ENCODE measurements around the gene IFI16.
A peak's percentile ranks its signal among the peaks of the same experiment; 100 is the strongest.

The IFI16 gene

DNA sequence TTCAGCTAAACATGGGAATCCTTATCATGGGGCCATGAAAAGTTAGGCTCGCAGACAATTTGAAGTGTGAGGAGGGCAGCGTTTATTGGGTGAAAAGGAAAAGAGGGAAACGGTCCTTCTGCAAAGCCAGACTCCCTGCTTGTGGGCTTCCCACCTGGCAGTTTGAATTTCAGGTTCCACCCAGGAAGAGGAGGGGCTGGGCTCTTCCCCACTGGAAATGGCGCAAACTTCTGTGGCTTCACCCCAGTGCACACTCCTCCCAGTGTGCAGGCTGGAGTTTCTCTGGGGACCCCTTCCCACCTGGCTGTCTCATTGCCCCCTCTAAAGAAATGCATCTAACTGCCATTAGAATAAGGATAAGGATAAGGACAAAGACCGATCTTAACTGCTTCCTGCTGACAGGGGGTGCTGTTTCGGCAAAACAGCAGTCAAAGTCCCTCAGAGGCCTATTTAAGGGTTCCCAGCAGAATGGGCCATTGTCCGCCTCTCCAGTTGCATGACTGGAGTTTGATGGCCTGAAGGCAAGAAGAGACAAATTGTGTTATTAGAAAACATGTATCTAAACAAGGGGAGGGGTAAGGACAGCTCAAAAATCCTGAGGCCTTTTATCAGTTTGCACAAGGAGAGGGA is 46.5 kb downstream of the IFI16 start:
- DNase-seq, result no peak

DNA sequence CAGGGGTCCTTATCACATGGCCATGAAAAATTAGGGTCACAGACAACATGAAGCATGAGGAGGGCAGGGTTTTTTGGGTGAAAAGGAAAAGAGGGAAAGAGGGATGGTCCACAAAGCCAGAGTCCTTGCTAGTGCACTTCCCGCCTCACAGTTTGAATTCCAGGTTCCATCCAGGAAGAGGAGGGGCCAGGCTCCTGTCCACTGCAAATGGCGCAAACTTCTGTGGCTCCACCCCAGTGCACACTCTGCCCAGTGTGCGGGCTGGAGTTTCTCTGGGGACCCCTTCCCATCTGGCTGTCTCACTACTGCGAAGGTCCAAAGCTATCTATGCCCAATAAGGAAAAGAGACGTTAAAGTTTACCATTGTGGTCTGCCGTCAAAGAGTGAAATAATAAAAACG is 49.0 kb downstream of the IFI16 start:
- H3K9ac ChIP-seq (ENCODE audit: low read depth, low read length), result no peak overlapping the region
- DNase-seq (no peak), ATAC-seq (ENCODE audit: insufficient read depth, low read depth) (no peak)
- TF ChIP-seq EZH2 (IDR thresholded peaks at IDR 0.05; ENCODE audit: borderline replicate concordance, low read depth, low read length, severe bottlenecking), result no peak
- no peak for TF ChIP-seq CTCF (IDR thresholded peaks at IDR 0.05; ENCODE audit: borderline replicate concordance, extremely low read depth, low read length, poor library complexity, severe bottlenecking)
- H3K4me3 ChIP-seq (ENCODE audit: low read depth in 1 of 2, low read length in 2 of 2), result no peak overlapping the region
- H4K20me1 ChIP-seq (ENCODE audit: insufficient read depth, low read length), result peaks cover 6% of the 10 kb centered on the region; the same call in 1 of the 2 replicates
- no peaks in the 10 kb centered on the region for H3K9me3 ChIP-seq (ENCODE audit: insufficient read depth, low read length, severe bottlenecking)
- H3K27me3 ChIP-seq (ENCODE audit: insufficient read depth, low read length, poor library complexity), result no peaks in the 10 kb centered on the region
- no peak overlapping the region for H3K4me2 ChIP-seq (ENCODE audit: insufficient read depth, low read length)
- peaks cover 26% of the 10 kb centered on the region for H3K36me3 ChIP-seq (ENCODE audit: insufficient read depth, low read length)
- no peak overlapping the region for H3K27ac ChIP-seq (ENCODE audit: low read length)
- no peaks in the 10 kb centered on the region for H3K4me1 ChIP-seq (ENCODE audit: insufficient read depth, low read length)
- H3K79me2 ChIP-seq (ENCODE audit: insufficient read depth, low read length), result no peaks in the 10 kb centered on the region
- no peak overlapping the region for H2AFZ ChIP-seq (ENCODE audit: low read depth, low read length)

More for the DNA sequence above, 46.5 kb downstream of the IFI16 start:
- Histone ChIP-seq H3K4me2 (ENCODE audit: insufficient read depth, low read length) (no peak overlapping the region), H3K36me3 (ENCODE audit: insufficient read depth, low read length) (peaks cover 52% of the 10 kb centered on the region), H4K20me1 (ENCODE audit: insufficient read depth, low read length) (peaks cover 6% of the 10 kb centered on the region; the same call in 1 of the 2 replicates), H3K27ac (ENCODE audit: low read length) (no peak overlapping the region), H2AFZ (ENCODE audit: low read depth, low read length) (no peak overlapping the region), H3K9ac (ENCODE audit: low read depth, low read length) (no peak overlapping the region), H3K27me3 (ENCODE audit: insufficient read depth, low read length, poor library complexity) (no peaks in the 10 kb centered on the region), H3K4me1 (ENCODE audit: insufficient read depth, low read length) (no peaks in the 10 kb centered on the region), H3K4me3 (ENCODE audit: low read depth in 1 of 2, low read length in 2 of 2) (no peak overlapping the region), H3K9me3 (ENCODE audit: insufficient read depth, low read length, severe bottlenecking) (no peaks in the 10 kb centered on the region), H3K79me2 (ENCODE audit: insufficient read depth, low read length) (no peaks in the 10 kb centered on the region)
- TF ChIP-seq CTCF (IDR thresholded peaks at IDR 0.05; ENCODE audit: borderline replicate concordance, extremely low read depth, low read length, poor library complexity, severe bottlenecking), result peak; percentile 53
- no peak for TF ChIP-seq EZH2 (IDR thresholded peaks at IDR 0.05; ENCODE audit: borderline replicate concordance, low read depth, low read length, severe bottlenecking)
- ATAC-seq (ENCODE audit: insufficient read depth, low read depth), result peak; percentile 13; the same call in 2 of the 3 replicates

GRCh38 chr1:159065106-159065505 is 55.4 kb downstream of the IFI16 start:
- Histone ChIP-seq H3K36me3 (ENCODE audit: insufficient read depth, low read length) (no peaks in the 10 kb centered on the region), H3K27me3 (ENCODE audit: insufficient read depth, low read length, poor library complexity) (no peaks in the 10 kb centered on the region), H3K4me1 (ENCODE audit: insufficient read depth, low read length) (peaks cover 8% of the 10 kb centered on the region), H3K27ac (ENCODE audit: low read length) (no peak overlapping the region), H3K79me2 (ENCODE audit: insufficient read depth, low read length) (no peaks in the 10 kb centered on the region), H3K9ac (ENCODE audit: low read depth, low read length) (no peak overlapping the region), H3K9me3 (ENCODE audit: insufficient read depth, low read length, severe bottlenecking) (no peaks in the 10 kb centered on the region), H4K20me1 (ENCODE audit: insufficient read depth, low read length) (no peaks in the 10 kb centered on the region), H3K4me2 (ENCODE audit: insufficient read depth, low read length) (no peak overlapping the region), H2AFZ (ENCODE audit: low read depth, low read length) (no peak overlapping the region), H3K4me3 (ENCODE audit: low read depth in 1 of 2, low read length in 2 of 2) (no peak overlapping the region)
- ATAC-seq (ENCODE audit: insufficient read depth, low read depth) (no peak), DNase-seq (no peak)
- TF ChIP-seq CTCF (IDR thresholded peaks at IDR 0.05; ENCODE audit: borderline replicate concordance, extremely low read depth, low read length, poor library complexity, severe bottlenecking), result no peak

All from DND-41 (cell line).